GM12878 (cell line): ENCODE measurements around the gene ARHGAP9. TPM values are rescaled to one million over a fixed set of nuclear protein-coding genes. Genes with fewer than 3 reads are reported as not detected.

ENCODE experiments used
- IKZF1 ChIP-seq: fragments of 450-650 bp; conservative IDR thresholded peaks from 2 replicates; pipeline ENCODE4 v1.6.1; 2017; ENCODE audit warnings: antibody characterized with exemption, mild to moderate bottlenecking
- JUND ChIP-seq: IDR thresholded peaks from 2 replicates; pipeline ENCODE4 v1.6.1; 2012; ENCODE audit warnings: low read depth, mild to moderate bottlenecking, low read length, improper control_type of control experiment, moderate library complexity
- KAT2A ChIP-seq: conservative IDR thresholded peaks from 2 replicates; pipeline ENCODE4 v1.6.1; 2011; ENCODE audit warnings: low read depth, low read length; ENCODE audit not compliant: control insufficient read depth
- MEF2A ChIP-seq: IDR thresholded peaks from 2 replicates; pipeline ENCODE4 v1.6.1; 2011; ENCODE audit warnings: low read depth, mild to moderate bottlenecking, low read length, moderate library complexity; ENCODE audit not compliant: insufficient read depth
- RFX5 ChIP-seq: IDR thresholded peaks from 2 replicates; pipeline ENCODE4 v1.6.1; 2011; ENCODE audit warnings: low read depth, low read length, improper control_type of control experiment
- SIN3A ChIP-seq: IDR thresholded peaks from 2 replicates; pipeline ENCODE4 v1.6.1; 2012; ENCODE audit warnings: low read depth, low read length, improper control_type of control experiment
- SUZ12 ChIP-seq: fragments of 200-600 bp; sonication (generic); IDR thresholded peaks from one replicate; pipeline ENCODE4 v1.6.1; 2018; ENCODE audit warnings: antibody characterized with exemption, mild to moderate bottlenecking; ENCODE audit not compliant: unreplicated experiment
- ZBED1 ChIP-seq: IDR thresholded peaks from 2 replicates; pipeline ENCODE4 v1.6.1; 2016; ENCODE audit warnings: borderline replicate concordance
- ZNF622 ChIP-seq: fragments of 450-650 bp; IDR thresholded peaks from 2 replicates; pipeline ENCODE4 v1.6.1; 2017; ENCODE audit warnings: mild to moderate bottlenecking, inconsistent platforms
- polyA plus RNA-seq, 11 experiments: library from polyadenylated mRNA; depleted of rRNA in 4 of 11; unstranded in 6 of 11; stranded (reverse) in 5 of 11; fragments of >200 nt; fragmentation: Nextera tagmentation in 4 of 11; fragmentation: Illumina TruSeq in 1 of 11; extraction: Ambion mirVana in 4 of 11; extraction: Trizol in 1 of 11; gene quantifications; 1 replicate in 1 of 11; 2 replicates in 10 of 11; pipeline versions ENCODE4 v1.2.1 to v1.2.3, GENCODE V29; 2011 to 2016; ENCODE audit warnings: inconsistent platforms in 2 of 11, missing spikeins in 2 of 11, low read depth in 1 of 11
- total RNA-seq, 4 experiments: library from RNA; depleted of rRNA in 3 of 4; stranded (reverse); fragments of >200 nt in 3 of 4; fragmentation: Illumina TruSeq in 1 of 4; extraction: Trizol in 1 of 4; gene quantifications; 2 replicates each; pipeline versions ENCODE4 v1.2.1 to v1.2.3, GENCODE V29; 2013 to 2021
- TF ChIP-seq, protein P1 (sequence below): fragments of 450-650 bp; IDR thresholded peaks from 2 replicates; pipeline ENCODE4 v1.6.1; 2016; ENCODE audit warnings: mild to moderate bottlenecking
- TF ChIP-seq, protein P2 (sequence below): fragments of 450-650 bp; IDR thresholded peaks from 2 replicates; pipeline ENCODE4 v1.6.1; 2017; ENCODE audit warnings: mild to moderate bottlenecking, moderate library complexity
- TF ChIP-seq, protein P3 (sequence below): IDR thresholded peaks from 2 replicates; pipeline ENCODE4 v1.6.1; 2011; ENCODE audit warnings: mild to moderate bottlenecking, low read depth, low read length, moderate library complexity; ENCODE audit not compliant: insufficient replicate concordance
- TF ChIP-seq, protein P4 (sequence below): fragments of 450-650 bp; IDR thresholded peaks from 2 replicates; pipeline ENCODE4 v1.6.1; 2017; ENCODE audit warnings: mild to moderate bottlenecking, moderate library complexity
- TF ChIP-seq, protein P5 (sequence below): fragments of 450-650 bp; IDR thresholded peaks from 2 replicates; pipeline ENCODE4 v1.6.1; 2018; ENCODE audit warnings: mild to moderate bottlenecking, low read depth, moderate library complexity; ENCODE audit not compliant: partially characterized antibody

Gene ARHGAP9
- total and polyA plus RNA-seq, 10 of the 15 experiments (the other 5 are each of a cell fraction or from before 2014, with no cell fraction given) = 19.5 to 102 (median 76.8) TPM

DNA sequence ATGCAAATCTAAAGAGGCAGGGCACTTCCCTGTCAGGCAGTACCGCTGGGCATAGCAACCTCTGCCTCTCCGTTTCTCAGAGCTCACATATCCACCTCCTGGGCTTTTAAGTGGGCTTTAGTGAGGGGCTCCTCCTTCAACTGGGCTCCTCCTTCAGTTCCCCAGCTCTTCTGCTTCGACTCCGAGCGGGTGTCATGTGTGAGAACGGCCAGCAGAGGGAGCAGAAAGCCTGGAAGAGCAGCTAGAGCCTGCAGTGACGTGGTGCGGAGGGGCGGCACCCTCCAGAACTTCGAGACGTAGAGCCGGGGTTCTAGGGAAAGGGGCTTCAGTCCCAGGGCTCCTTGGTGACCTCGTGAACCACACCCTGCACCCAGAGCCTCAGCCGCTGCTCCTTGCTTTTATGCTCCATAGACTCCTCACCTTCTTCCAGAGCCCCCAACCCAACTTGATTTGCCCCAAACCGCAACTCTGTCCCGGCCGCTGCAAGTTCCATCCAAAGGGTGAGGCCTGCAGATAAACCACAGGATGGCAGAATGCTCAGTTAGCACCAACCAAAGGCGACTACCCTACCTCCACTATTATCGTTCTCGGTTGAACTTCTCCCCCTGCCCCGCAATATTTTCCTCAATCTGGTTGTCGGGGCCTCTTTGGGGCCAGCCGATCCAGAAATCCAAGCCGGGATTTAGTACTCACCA lies 20.5 kb downstream of the ARHGAP9 start (continued):
- TF ChIP-seq, protein P1, sequence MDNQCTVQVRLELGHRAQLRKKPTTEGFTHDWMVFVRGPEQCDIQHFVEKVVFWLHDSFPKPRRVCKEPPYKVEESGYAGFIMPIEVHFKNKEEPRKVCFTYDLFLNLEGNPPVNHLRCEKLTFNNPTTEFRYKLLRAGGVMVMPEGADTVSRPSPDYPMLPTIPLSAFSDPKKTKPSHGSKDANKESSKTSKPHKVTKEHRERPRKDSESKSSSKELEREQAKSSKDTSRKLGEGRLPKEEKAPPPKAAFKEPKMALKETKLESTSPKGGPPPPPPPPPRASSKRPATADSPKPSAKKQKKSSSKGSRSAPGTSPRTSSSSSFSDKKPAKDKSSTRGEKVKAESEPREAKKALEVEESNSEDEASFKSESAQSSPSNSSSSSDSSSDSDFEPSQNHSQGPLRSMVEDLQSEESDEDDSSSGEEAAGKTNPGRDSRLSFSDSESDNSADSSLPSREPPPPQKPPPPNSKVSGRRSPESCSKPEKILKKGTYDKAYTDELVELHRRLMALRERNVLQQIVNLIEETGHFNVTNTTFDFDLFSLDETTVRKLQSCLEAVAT = peak; percentile 83
- TF ChIP-seq, protein P2, sequence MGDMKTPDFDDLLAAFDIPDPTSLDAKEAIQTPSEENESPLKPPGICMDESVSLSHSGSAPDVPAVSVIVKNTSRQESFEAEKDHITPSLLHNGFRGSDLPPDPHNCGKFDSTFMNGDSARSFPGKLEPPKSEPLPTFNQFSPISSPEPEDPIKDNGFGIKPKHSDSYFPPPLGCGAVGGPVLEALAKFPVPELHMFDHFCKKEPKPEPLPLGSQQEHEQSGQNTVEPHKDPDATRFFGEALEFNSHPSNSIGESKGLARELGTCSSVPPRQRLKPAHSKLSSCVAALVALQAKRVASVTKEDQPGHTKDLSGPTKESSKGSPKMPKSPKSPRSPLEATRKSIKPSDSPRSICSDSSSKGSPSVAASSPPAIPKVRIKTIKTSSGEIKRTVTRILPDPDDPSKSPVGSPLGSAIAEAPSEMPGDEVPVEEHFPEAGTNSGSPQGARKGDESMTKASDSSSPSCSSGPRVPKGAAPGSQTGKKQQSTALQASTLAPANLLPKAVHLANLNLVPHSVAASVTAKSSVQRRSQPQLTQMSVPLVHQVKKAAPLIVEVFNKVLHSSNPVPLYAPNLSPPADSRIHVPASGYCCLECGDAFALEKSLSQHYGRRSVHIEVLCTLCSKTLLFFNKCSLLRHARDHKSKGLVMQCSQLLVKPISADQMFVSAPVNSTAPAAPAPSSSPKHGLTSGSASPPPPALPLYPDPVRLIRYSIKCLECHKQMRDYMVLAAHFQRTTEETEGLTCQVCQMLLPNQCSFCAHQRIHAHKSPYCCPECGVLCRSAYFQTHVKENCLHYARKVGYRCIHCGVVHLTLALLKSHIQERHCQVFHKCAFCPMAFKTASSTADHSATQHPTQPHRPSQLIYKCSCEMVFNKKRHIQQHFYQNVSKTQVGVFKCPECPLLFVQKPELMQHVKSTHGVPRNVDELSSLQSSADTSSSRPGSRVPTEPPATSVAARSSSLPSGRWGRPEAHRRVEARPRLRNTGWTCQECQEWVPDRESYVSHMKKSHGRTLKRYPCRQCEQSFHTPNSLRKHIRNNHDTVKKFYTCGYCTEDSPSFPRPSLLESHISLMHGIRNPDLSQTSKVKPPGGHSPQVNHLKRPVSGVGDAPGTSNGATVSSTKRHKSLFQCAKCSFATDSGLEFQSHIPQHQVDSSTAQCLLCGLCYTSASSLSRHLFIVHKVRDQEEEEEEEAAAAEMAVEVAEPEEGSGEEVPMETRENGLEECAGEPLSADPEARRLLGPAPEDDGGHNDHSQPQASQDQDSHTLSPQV = no peak
- TF ChIP-seq RFX5 = peak; percentile 53; the same call in 1 of the 2 replicates
- TF ChIP-seq SIN3A = no peak
- TF ChIP-seq, protein P3, sequence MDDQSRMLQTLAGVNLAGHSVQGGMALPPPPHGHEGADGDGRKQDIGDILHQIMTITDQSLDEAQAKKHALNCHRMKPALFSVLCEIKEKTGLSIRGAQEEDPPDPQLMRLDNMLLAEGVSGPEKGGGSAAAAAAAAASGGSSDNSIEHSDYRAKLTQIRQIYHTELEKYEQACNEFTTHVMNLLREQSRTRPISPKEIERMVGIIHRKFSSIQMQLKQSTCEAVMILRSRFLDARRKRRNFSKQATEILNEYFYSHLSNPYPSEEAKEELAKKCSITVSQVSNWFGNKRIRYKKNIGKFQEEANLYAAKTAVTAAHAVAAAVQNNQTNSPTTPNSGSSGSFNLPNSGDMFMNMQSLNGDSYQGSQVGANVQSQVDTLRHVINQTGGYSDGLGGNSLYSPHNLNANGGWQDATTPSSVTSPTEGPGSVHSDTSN = no peak
- TF ChIP-seq, protein P4, sequence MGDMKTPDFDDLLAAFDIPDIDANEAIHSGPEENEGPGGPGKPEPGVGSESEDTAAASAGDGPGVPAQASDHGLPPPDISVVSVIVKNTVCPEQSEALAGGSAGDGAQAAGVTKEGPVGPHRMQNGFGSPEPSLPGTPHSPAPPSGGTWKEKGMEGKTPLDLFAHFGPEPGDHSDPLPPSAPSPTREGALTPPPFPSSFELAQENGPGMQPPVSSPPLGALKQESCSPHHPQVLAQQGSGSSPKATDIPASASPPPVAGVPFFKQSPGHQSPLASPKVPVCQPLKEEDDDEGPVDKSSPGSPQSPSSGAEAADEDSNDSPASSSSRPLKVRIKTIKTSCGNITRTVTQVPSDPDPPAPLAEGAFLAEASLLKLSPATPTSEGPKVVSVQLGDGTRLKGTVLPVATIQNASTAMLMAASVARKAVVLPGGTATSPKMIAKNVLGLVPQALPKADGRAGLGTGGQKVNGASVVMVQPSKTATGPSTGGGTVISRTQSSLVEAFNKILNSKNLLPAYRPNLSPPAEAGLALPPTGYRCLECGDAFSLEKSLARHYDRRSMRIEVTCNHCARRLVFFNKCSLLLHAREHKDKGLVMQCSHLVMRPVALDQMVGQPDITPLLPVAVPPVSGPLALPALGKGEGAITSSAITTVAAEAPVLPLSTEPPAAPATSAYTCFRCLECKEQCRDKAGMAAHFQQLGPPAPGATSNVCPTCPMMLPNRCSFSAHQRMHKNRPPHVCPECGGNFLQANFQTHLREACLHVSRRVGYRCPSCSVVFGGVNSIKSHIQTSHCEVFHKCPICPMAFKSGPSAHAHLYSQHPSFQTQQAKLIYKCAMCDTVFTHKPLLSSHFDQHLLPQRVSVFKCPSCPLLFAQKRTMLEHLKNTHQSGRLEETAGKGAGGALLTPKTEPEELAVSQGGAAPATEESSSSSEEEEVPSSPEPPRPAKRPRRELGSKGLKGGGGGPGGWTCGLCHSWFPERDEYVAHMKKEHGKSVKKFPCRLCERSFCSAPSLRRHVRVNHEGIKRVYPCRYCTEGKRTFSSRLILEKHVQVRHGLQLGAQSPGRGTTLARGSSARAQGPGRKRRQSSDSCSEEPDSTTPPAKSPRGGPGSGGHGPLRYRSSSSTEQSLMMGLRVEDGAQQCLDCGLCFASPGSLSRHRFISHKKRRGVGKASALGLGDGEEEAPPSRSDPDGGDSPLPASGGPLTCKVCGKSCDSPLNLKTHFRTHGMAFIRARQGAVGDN = no peak
- TF ChIP-seq ZNF622 = no peak
- TF ChIP-seq ZBED1 = no peak
- TF ChIP-seq IKZF1 = peak; percentile 59
- TF ChIP-seq SUZ12 = no peak
- TF ChIP-seq, protein P5, sequence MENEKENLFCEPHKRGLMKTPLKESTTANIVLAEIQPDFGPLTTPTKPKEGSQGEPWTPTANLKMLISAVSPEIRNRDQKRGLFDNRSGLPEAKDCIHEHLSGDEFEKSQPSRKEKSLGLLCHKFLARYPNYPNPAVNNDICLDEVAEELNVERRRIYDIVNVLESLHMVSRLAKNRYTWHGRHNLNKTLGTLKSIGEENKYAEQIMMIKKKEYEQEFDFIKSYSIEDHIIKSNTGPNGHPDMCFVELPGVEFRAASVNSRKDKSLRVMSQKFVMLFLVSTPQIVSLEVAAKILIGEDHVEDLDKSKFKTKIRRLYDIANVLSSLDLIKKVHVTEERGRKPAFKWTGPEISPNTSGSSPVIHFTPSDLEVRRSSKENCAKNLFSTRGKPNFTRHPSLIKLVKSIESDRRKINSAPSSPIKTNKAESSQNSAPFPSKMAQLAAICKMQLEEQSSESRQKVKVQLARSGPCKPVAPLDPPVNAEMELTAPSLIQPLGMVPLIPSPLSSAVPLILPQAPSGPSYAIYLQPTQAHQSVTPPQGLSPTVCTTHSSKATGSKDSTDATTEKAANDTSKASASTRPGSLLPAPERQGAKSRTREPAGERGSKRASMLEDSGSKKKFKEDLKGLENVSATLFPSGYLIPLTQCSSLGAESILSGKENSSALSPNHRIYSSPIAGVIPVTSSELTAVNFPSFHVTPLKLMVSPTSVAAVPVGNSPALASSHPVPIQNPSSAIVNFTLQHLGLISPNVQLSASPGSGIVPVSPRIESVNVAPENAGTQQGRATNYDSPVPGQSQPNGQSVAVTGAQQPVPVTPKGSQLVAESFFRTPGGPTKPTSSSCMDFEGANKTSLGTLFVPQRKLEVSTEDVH = peak; percentile 45
- TF ChIP-seq JUND = no peak
- no peak for TF ChIP-seq KAT2A
- TF ChIP-seq MEF2A = no peak
